Vagina (tissue), 2 donors: Measurements from ENCODE around the gene SLC49A3. TPM values are rescaled to one million over a fixed set of nuclear protein-coding genes. Genes with fewer than 3 reads are reported as not detected.
"Not testable (repeated sequence)": the region's sequence is repeated elsewhere in the genome, so short reads cannot be mapped to it uniquely, and the experiment has no call there.

Experiments
- DNase-seq, 2 donors: peaks; one replicate each; pipeline ENCODE4 v3.0.0-alpha.2; 2017; ENCODE audit errors: extremely low spot score in 2 of 2
- H3K27ac ChIP-seq: fragments of 200-600 bp; sonication (generic); one replicate; pipeline ENCODE4 v1.5.1; 2019
- H3K27me3 ChIP-seq: fragments of 200-600 bp; sonication (generic); one replicate; pipeline ENCODE4 v1.5.1; 2019
- H3K36me3 ChIP-seq, 2 donors: fragments of 200-600 bp; sonication (generic); one replicate each; pipeline ENCODE4 v1.5.1; 2017 to 2019
- H3K4me1 ChIP-seq: fragments of 200-600 bp; sonication (generic); one replicate; pipeline ENCODE4 v1.5.1; 2019
- H3K4me3 ChIP-seq, 2 donors: fragments of 200-600 bp; sonication (generic); 1 replicate in 1 of 2; 2 replicates in 1 of 2; pipeline ENCODE4 v1.5.1; 2016 to 2019
- H3K9me3 ChIP-seq: fragments of 200-600 bp; sonication (generic); one replicate; pipeline ENCODE4 v1.5.1; 2019
- POLR2A ChIP-seq, 2 donors: fragments of 450-650 bp; IDR thresholded peaks; one replicate each; pipeline ENCODE4 v1.6.1; 2017; ENCODE audit warnings: antibody characterized with exemption in 2 of 2, mild to moderate bottlenecking in 2 of 2, moderate library complexity in 2 of 2
- POLR2AphosphoS5 ChIP-seq, 2 donors: sonication (generic); formaldehyde crosslinking; IDR thresholded peaks; one replicate each; pipeline ENCODE4 v1.9.0; 2017; ENCODE audit warnings: antibody characterized with exemption in 2 of 2, mild to moderate bottlenecking in 2 of 2, low read depth in 1 of 2; ENCODE audit not compliant: insufficient read depth in 1 of 2
- intact Hi-C: fragments of 100-400 bp; cut with DNase I; formaldehyde crosslinking; loops from one replicate; pipeline ENCODE4 v1.15.1; 2023
- total RNA-seq: library from RNA; depleted of rRNA; stranded (reverse); fragments of >200 nt; gene quantifications from one replicate; pipeline ENCODE4 v1.2.3, GENCODE V29; 2016
- TF ChIP-seq, protein P1 (sequence below), 3 experiments: fragments of 450-650 bp in 2 of 3; fragments of 200-600 bp in 1 of 3; sonication (generic) in 1 of 3; IDR thresholded peaks; one replicate each; pipeline ENCODE4 v1.5.1; 2017 to 2019; ENCODE audit warnings: antibody characterized with exemption in 3 of 3, mild to moderate bottlenecking in 2 of 3, moderate library complexity in 2 of 3

SLC49A3 gene
- total RNA-seq, result 11.0 TPM

DNA sequence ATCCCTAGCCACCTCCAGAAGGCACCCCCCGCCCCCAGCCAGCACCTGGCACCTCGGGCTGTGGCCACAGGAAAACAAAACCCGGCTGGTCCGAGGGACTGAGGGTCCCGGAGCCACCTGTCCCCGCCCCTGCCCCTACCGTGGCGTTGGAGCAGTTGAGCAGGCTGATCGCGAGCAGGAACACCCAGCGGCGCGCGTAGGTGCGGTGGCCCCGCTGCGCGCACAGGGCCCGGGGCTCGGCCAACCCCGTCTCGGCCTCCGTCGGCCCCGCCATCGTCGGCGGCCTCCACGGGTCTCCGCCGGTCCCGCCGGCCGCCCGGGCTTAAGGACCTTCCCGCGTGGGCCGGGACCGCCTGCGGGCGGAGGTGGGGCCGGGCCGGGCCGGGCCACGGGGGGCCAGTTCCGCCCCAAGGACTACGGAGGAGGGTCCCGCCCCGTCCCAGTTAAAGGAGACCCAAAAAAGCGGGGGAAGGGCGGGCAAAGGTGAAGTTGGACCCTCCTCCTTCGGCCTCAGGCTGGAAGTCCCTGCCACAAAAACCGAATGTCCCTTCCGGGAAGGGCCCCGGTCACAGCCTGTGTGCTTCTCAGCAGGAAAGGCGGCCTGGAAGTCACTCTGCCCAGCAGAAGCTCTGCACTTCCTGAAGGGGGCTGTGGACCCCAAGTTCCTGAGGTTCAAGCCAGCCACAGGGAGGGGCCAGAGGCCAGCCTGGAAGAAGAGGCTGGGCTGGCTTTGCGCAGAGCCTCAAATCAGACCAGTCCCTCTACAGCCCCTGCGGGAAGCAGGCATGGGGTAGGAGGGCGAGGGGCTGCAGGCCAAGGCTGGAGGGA lies at the start of gene SLC49A3:
TSS of gene SLC49A3 (minus strand) at position 298 of the 828 bp plus-strand sequence. CDS start at position 274, 24 bp downstream.
- no peak for TF ChIP-seq POLR2AphosphoS5 (IDR thresholded peaks at IDR 0.05; ENCODE audit: insufficient read depth in 1 of 2, low read depth in 1 of 2)
- no peak for TF ChIP-seq POLR2A (IDR thresholded peaks at IDR 0.05)
- TF ChIP-seq, protein P1, sequence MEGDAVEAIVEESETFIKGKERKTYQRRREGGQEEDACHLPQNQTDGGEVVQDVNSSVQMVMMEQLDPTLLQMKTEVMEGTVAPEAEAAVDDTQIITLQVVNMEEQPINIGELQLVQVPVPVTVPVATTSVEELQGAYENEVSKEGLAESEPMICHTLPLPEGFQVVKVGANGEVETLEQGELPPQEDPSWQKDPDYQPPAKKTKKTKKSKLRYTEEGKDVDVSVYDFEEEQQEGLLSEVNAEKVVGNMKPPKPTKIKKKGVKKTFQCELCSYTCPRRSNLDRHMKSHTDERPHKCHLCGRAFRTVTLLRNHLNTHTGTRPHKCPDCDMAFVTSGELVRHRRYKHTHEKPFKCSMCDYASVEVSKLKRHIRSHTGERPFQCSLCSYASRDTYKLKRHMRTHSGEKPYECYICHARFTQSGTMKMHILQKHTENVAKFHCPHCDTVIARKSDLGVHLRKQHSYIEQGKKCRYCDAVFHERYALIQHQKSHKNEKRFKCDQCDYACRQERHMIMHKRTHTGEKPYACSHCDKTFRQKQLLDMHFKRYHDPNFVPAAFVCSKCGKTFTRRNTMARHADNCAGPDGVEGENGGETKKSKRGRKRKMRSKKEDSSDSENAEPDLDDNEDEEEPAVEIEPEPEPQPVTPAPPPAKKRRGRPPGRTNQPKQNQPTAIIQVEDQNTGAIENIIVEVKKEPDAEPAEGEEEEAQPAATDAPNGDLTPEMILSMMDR (IDR thresholded peaks at IDR 0.05), result no peak
- H3K4me1 ChIP-seq, result peaks cover 35% of the 10 kb centered on the region
- no peaks in the 10 kb centered on the region for H3K9me3 ChIP-seq
- intact Hi-C loops, result no loop called here
- no peaks in the 10 kb centered on the region for H3K27me3 ChIP-seq
- H3K4me3 ChIP-seq, result peak within 1 kb of the TSS; percentile 50 to 51
- H3K27ac ChIP-seq, result peak within 1 kb of the TSS; percentile 85
- no peaks in the 10 kb centered on the region for H3K36me3 ChIP-seq
- no peak for DNase-seq

- intact Hi-C loops, H3K4me3 ChIP-seq, H3K27me3 ChIP-seq, H3K9me3 ChIP-seq, H3K27ac ChIP-seq, H3K4me1 ChIP-seq, DNase-seq: not testable (repeated sequence)
- H3K36me3 ChIP-seq, result peaks cover 0 to 77% of the 10 kb centered on the region in 2 donors
Observed at GRCh38 chr4:736561-736960, 47.6 kb upstream of the SLC49A3 start.

DNA sequence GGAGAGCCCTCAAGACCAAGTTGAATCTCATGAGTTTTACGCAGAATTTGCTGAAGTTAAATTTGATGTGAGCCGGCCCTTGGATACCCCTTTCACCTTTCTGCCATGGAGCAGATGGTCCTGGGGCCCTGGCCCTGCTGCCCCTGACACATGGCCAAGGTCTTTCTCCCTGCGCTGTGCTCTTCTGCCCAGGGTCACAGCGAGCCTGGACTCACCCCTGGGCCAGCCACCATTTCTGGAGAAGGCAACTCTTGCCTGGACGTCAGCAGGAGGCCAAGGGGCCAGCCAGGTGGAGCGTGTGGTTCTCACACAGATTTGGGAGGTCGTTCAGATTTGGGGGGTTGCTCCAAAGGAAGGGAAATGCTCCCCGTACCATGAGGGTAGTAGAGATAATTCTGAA lies 46.6 kb upstream of the SLC49A3 start:
- no peak overlapping the region for H3K4me3 ChIP-seq
- TF ChIP-seq, protein P1 (IDR thresholded peaks at IDR 0.05), result no peak
- TF ChIP-seq POLR2AphosphoS5 (IDR thresholded peaks at IDR 0.05; ENCODE audit: insufficient read depth in 1 of 2, low read depth in 1 of 2) (no peak), POLR2A (IDR thresholded peaks at IDR 0.05) (no peak)
- H3K9me3 ChIP-seq, result no peaks in the 10 kb centered on the region
- no peaks in the 10 kb centered on the region for H3K27me3 ChIP-seq
- H3K27ac ChIP-seq, result no peak overlapping the region
- no peak for DNase-seq
- H3K36me3 ChIP-seq, result peaks cover 0 to 80% of the 10 kb centered on the region in 2 donors
- no peaks in the 10 kb centered on the region for H3K4me1 ChIP-seq
- intact Hi-C loops, result no loop called here

DNA sequence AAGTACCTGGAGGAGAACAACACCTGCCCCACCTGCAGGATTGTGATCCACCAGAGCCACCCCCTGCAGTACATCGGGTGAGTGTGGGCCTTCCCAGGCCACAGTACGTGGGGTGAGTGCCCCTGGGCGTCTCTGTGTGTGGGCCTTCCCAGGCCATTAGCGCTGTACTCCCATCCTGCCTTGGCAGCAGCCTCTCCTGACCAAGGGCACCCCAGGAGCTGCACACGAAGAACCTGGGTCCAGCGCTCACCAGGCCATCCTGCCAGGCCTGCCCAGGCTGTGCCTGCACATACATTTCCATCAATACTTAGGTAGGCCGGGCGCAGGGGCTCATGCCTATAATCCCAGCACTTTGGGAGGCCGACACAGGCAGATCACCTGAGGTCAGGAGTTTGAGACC lies 46.0 kb upstream of the SLC49A3 start:
- TF ChIP-seq, protein P1 (IDR thresholded peaks at IDR 0.05), result no peak
- TF ChIP-seq POLR2AphosphoS5 (IDR thresholded peaks at IDR 0.05; ENCODE audit: insufficient read depth in 1 of 2, low read depth in 1 of 2), result no peak
- no peak for TF ChIP-seq POLR2A (IDR thresholded peaks at IDR 0.05)
- no peaks in the 10 kb centered on the region for H3K4me1 ChIP-seq
- peaks cover 0 to 77% of the 10 kb centered on the region in 2 donors for H3K36me3 ChIP-seq
- no peak overlapping the region for H3K27ac ChIP-seq
- no peak overlapping the region for H3K4me3 ChIP-seq
- intact Hi-C loops, result no loop called here
- no peak for DNase-seq
- no peaks in the 10 kb centered on the region for H3K27me3 ChIP-seq
- H3K9me3 ChIP-seq, result no peaks in the 10 kb centered on the region

GRCh38 chr4:734075-734474 lies 45.1 kb upstream of the SLC49A3 start:
- TF ChIP-seq POLR2A (IDR thresholded peaks at IDR 0.05) (no peak), POLR2AphosphoS5 (IDR thresholded peaks at IDR 0.05; ENCODE audit: insufficient read depth in 1 of 2, low read depth in 1 of 2) (no peak)
- TF ChIP-seq, protein P1 (IDR thresholded peaks at IDR 0.05), result no peak
- intact Hi-C loops, result no loop called here

More at GRCh38 chr4:734075-734474, 45.1 kb upstream of the SLC49A3 start:
- Histone ChIP-seq H3K4me3 (no peak overlapping the region), H3K36me3 (peaks cover 0 to 68% of the 10 kb centered on the region in 2 donors), H3K9me3 (no peaks in the 10 kb centered on the region), H3K27me3 (no peaks in the 10 kb centered on the region), H3K4me1 (no peaks in the 10 kb centered on the region), H3K27ac (no peak overlapping the region)
- DNase-seq, result no peak
